Umbilical cord (tissue), 2 donors: Measurements from ENCODE around the gene CCDC60. TPM values are rescaled to one million over a fixed set of nuclear protein-coding genes. Genes with fewer than 3 reads are reported as not detected.

Experiments
- DNase-seq: peaks from one replicate; pipeline ENCODE4 v3.0.0-alpha.2; 2015; ENCODE audit warnings: low spot score
- total RNA-seq: library from RNA; depleted of rRNA; stranded (reverse); fragments of >200 nt; gene quantifications from one replicate; pipeline ENCODE4 v1.2.3, GENCODE V29; 2014; ENCODE audit warnings: low replicate concordance; ENCODE audit not compliant: insufficient read depth

The CCDC60 gene
- total RNA-seq, 1 donor from 2014 or later = 5.1 TPM

DNA sequence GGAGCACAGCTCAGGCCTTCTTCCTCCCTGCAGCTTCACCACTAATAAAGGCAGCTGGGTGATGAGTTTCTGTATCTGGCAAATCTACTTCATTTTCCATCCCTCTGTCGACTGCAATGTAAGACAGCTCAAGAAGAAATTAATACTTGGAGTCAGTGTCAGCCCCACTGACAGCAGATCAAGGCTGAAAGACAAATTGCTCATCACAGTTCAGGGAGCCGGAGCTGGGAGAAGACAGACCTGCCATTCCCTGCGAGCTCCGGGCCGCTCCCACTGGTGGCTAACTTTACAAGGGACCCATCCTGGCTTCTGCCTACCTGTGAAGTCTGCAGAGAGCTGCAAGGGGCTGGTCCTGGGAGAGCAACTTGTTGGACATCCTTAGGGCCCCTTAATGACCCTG lies 49.8 kb downstream of the CCDC60 start:
- no peak for DNase-seq

DNA sequence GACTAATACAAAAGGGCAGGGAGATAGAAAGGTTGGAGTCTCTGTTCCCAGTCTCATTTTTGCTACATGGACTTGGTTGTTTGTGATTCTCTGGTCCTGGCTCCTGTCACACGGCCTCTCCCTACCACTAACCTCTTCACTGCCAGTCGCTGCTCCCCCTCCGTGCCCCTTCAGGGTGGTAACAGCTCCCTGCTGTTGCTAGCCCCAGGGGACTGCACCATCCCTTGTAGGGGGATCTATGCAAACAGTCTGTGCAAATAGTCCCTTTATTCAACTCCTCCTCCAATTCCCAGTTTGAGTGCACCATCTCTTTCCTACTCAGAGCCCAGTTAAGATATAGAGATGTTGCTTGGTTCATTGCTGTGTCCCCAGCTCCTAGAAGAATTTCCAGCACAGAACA lies 51.1 kb downstream of the CCDC60 start:
- no peak for DNase-seq

DNA sequence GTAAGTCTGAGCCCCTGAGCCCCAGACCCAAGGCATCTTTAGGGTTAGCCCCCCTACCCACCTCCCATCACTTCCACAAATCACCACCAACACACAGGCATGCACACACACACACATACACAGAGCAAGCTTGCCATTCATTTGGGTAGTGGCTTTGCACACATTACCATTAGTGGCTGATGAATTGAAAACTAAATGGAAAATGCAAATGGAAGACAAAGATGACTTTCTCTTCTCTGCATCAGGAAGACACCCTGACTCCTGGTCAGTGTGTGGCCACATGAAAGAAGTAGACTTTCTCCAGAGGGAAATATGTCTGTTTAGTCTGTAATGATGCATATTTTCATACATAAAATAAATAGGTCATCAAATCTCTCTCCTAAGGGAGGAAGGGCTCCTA lies 55.2 kb downstream of the CCDC60 start:
- no peak for DNase-seq

DNA sequence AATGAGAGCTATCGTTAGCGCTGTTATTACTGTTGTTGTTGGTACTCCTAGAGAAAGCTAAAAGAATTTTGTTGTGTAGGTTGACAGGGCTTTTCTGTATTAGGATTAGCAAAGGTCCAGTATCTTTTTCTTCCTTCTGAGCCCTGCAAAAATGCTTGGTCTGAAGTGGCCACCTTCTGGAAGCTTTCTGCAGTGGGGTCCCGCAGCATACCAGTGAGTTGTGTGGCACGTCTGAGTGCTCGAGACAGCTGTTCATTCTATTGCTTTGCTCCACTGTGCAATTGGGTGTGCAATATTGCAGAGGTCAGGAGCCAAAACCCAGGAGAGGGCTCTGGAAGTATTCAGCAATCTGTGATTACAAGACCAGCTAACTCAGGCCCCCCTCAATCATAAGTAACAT lies 57.1 kb downstream of the CCDC60 start:
- DNase-seq = no peak

DNA sequence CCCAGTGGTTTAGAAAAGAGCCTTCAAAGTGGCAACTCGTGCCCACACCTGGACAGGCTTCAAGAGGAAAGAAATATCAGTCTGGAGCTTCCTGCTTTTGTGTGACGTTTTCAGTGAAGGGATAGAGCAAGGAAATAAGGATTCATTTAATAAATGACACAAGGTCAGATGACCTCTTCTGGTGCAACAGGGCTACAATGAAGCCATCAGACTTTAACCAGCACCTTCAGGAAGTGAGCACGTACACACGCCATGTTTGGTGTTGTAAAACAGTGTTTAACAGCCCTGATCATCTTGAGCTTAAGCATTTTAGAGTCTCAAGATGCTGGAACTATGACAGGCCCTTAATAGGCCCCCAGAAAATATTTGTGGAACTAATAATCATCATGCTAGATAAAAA lies 59.1 kb downstream of the CCDC60 start:
- no peak for DNase-seq

DNA sequence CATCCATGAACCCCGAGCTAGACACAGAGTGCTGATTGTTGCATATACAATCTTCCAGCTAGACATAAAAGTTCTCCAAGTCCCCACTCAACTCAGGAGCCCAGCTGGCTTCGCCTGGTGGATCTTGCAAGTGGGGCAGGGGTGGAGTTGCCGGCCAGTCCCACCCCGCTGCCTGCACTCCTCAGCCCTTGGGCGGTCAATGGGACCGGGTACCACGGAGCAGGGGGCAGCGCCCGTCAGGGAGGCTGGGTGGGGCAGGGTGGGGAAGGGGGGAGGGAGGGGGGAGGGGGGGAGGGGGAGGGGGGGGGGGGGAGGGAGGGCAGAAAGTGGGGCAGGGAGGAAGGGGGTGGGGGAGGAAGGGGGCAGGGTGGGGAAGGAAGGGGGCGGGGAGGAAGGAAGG lies 63.0 kb downstream of the CCDC60 start:
- no peak for DNase-seq

DNA sequence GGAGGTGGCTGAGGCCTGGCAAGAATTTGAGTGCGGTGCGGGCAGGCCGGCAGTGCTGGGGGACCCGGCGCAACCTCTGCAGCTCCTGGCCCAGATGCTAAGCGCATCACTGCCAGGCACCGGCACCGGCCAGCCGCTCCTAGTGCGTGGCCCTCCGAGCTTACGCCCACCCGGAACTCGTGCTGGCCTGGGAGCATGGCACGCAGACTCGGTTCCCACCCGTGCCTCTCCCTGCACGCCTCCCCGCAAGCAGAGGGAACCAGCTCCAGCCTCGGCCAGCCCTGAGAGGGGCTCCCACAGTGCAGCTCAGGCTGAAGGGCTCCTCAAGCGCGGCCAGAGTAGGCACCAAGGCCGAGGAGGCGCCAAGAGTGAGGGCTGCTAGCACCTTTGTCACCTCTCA lies 63.7 kb downstream of the CCDC60 start:
- no peak for DNase-seq

DNA sequence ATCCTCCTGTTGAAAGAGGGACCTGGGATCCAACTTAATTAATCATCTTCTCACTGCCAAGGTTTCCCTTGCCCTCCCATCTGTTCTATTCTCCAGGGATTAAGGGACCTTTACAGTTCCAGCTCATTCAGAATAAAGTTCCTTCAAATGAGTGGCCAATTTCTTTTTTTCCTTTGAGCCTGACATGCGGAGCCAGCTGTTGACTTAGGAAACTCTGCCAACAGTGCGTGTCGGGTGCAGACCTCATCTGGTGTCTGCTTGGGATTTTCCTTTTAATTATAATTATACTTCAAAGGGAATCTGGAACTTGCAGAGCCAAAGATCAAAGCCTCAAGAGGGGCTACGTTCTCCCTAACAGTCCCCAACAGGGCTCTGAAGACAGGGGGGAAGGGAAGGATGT lies 64.8 kb downstream of the CCDC60 start:
- DNase-seq = no peak

DNA sequence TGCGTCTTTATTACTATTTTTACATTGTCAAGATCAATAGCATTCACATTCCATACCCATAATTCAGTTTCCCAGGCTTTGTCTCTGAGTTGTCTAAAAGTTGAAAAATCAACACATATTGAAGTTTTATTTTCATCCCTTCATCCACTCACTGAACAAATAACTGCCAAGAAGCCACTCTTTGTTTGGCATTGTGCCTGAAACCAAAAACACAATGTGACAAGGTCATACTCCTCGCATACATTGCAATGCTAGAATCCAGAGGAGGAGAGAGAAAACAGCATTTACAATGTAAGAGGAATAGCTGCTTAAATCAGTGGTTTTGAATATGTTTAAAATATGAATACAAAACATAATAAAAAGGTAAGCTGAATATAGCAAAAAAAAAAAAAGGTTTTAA lies 71.8 kb downstream of the CCDC60 start:
- no peak for DNase-seq

DNA sequence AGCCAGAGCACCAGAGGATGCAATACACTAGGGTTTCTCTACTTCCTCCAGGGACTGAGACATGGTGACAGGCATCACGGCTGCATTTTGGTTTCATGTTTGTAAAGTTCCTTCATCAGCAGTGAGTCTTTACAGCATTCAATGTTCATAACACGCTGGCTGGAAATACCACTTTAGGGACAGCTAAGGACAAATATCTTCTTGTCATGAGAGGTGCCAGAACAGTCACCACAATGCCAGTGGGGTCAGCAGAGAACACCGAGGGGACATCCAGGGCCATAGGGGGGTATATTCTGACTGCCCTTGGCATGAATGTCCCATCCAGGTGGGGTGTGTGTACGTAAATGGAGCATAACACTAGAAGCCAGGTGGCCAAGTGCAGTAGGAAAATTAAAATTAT lies 72.3 kb downstream of the CCDC60 start:
- no peak for DNase-seq

DNA sequence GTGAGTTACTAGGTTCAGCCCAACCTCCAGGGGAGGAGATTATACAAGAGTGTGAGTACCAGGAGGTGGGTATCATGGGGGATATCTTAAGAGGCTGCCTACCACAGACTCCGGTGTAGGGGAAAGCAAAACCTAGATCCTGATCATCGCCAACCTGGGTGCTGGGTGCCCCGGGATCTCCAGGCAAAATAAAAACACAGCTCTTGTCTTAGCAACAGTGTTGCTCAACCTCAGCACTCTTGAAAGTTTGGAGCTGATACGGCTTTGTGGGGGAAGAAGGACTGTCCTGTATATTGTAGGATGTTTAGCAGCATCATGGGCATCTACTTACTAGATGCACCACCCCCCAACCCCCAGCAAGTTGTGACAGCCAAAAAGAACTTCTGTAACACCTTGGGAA lies 74.5 kb downstream of the CCDC60 start:
- DNase-seq = no peak

DNA sequence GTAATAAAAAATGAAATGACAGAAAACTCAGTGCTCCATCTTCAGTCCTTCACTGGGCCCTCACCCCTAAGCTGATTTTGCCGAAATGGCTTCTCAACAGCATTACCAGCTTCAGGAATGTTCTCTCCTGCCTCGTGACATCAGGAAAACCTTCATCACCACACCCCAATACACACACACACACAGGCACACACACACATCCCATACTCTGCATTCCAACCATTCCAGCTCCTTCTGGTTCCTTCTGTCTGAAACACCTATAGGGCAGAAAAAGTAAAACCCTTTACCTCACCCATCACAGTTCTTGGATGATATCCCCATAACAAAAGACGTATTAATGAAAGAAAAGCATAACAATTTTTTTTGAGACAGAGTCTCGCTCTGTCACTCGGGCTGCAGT lies 75.9 kb downstream of the CCDC60 start:
- no peak for DNase-seq

DNA sequence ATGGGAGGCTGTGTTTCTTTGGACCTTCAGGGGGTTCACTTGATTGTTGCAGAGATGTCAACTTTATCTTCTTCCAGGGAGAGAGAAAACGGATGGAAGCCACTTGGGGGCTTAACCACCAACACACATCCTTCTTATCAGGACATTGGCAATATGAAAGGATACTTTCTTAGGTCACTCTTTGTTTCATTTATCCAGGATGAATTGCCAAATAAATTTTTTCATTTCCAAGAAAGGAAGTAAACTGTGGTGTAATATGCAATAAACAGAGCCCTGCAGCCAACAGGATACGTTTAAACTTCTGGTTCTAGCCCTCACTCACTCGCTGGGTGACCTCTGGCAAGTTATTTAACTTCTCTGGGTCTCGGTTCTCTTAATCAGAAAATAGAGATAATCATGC lies 77.8 kb downstream of the CCDC60 start:
- no peak for DNase-seq

DNA sequence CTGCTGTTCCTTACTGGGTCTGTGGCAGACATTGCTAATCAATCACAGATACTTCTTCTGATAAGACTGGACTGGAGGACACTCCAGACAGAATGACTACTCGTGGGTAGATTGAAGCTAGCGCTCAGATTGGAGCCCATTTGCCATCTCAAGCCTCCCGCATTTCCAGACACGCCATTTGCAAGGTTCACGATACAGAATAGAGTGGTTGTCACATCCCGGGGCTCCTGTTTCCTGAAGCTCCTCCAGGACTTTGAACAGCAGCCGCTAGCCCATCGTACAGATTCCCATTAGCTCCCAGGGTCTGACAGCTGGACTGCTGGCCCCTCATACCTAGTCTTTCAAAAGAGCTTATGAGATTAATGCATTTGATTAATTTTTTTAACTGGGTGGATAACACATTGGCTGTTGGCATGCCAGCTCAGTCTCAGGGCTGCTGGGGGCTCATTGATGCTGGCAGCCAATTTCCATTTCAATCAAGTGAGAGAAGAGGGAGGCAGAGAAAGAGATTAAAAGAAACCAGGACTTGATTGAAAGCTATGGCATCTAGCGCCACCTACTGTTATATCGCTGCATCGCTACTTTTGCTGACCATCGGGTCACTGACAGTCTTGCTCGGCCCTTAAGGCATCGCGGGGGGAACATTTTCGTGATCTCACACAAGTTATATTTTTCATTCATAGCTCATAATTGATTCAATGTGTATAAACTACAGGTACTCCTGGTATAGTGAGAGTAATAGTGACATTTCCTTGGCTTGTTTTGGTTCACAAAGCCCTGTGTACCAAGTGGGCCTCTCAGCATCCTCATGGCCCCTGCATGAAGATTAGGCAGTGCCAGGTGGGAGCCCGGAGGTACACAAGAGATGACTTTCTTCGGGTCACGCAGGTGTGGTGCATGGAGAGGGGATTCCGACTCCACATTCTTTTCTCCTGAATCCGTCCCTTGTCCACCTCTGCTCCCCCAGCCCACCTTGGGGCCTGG lies 78.6 kb downstream of the CCDC60 start:
- DNase-seq = peak; percentile 46

DNA sequence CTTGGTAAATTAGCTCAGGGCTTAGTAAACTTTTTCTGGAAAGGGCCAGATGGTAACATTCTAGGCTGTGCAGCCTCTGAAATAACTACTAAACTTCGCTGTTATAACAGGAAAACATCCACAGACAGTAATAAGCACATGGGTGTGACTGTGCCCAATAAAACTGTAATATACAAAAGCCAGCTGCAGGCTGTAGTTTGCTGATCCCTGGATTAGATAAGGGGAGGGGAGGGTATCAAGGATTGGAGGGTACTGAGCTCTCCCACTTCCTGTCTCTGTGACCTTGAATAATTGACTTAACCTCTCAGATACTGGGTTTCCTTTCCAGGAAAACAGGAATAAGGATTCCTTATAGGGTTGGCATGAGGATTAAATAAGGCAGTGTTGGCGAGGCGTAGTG lies 81.2 kb downstream of the CCDC60 start:
- DNase-seq = peak; percentile 11

DNA sequence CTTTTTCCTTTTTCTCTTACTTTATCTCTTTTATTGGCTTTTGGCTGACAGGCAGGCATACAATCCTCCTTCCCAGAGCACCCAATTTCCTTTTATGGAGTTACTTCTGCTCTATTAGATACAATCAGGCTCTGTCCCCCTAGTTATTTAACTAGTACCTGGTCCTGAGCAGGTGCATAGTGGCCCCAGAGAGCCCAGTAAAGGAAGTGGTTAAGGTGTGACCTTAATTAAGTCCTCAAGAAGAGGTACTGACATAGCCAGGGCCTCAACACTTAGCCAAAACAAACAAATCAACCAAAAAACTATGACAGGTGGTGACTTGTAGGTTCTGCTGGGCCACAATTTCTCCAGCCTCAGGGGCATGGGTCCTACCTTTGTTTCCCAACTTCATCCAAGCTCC lies 82.9 kb downstream of the CCDC60 start:
- no peak for DNase-seq

DNA sequence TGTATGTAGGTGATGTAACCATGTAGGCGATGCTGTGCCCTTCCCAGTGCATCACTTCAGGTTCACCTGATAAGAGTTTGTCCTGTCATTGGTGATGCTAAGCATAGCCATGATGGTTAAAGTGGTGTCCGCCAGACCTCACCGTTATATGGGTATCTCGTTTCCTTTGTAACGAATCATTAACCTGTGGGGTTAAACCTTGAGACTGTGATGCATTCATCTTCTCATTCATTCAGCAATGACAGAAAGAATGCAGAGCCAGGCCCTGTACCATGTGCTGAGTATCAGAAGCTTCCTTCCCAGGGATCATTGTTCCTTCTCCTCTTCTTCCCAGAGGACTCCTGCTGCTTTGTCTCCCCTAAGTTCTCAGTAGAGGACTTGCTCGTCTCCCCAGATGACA lies 84.9 kb downstream of the CCDC60 start:
- DNase-seq = no peak

DNA sequence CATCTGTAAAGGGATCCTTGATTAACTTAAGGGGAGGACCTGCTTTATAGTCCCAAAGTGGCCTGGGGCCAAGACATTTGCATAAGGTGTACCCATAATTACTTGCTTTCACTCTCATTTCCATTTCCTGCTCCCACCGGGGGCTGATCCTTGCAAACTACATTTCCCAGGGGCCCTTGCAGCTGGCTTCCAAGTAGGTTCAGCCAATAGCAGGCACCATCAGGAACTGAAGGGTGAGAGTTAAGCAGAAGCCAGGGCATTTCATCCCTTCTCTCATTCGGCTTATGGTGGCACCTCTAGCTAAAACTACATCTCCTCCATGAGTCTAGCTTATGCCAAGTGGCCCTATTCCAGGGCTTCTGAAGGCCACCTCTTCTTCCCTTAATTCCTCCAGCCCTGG lies 88.8 kb downstream of the CCDC60 start:
- no peak for DNase-seq

DNA sequence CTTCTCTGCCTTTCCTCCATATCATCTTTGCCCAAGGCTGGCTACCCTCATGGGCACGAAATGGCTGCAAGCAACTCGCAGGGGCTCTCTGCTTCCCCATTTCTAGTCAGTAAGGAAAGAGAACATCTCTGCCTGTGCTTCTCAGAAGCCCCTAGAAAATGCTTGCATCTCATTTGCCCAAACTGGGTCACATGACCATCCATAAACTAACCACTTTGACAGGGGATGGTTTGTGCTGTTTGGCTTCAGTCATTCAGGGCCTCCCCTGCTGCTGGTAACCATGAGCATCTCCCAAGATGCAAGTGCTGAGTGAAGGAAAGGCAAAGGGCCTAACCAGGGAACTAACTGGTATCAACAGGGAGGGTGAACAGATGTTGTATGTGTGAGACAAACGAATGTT lies 91.1 kb downstream of the CCDC60 start:
- no peak for DNase-seq

DNA sequence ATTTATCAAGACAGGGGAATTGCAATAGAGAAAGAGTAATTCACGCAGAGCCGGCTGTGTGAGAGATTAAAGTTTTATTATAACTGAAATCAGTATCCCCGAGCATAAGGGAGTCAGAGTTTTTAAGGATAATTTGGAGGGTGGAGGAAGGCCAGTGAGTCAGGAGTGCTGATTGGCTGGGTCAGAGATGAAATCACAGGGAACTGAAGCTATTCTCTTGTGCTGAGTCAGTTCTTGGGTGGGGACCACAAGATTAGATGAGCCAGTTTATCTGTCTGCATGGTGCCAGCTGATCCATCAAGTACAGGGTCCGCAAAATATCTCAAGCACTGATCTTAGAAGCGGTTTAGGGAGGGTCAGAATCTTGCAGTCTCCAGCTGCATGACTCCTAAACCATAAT lies 96.6 kb downstream of the CCDC60 start:
- no peak for DNase-seq

DNA sequence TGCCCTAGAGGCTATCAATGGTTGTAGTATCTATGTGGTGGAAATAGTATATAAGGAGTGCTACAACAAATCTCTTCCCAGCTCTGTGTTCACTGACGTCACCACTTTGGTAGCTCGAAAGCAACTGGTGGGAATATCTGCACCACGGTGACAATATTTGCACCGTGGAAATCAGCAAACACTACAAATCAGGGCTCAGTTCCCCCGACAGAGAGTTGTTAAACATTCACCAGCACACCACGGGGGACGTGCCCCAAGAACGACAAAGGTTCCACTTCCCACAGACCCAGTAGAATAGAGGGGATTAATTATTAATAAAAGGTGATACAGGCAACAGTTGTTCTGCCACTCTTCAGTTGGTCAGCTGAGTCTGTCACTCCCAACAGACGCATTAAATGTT lies 98.4 kb downstream of the CCDC60 start:
- no peak for DNase-seq

DNA sequence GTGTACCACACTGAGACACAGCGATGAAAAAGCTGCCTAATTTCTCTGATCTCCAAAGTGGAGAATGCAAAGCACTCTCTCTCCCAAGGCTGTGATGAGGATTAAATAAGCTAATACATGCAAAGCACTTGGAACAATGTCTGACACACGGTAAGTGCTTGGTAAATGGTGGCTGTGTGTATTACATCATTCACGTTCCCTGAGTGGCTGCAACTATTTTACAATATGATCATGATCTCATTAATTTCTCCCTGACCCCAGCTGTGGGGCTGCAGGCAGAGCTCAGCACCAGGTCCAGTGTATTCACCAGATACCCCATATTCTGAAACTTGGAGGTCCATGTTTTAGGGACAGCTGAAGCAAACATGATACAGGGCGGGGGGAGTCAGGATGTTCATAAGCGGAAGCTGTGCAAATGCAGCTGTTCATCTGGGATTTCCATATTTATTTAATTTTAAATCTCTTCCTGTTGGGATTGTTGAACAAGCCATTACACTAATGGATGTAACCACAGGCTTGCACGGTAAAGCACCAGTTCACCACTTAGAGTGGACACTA lies 106.4 kb downstream of the CCDC60 start:
- no peak for DNase-seq

DNA sequence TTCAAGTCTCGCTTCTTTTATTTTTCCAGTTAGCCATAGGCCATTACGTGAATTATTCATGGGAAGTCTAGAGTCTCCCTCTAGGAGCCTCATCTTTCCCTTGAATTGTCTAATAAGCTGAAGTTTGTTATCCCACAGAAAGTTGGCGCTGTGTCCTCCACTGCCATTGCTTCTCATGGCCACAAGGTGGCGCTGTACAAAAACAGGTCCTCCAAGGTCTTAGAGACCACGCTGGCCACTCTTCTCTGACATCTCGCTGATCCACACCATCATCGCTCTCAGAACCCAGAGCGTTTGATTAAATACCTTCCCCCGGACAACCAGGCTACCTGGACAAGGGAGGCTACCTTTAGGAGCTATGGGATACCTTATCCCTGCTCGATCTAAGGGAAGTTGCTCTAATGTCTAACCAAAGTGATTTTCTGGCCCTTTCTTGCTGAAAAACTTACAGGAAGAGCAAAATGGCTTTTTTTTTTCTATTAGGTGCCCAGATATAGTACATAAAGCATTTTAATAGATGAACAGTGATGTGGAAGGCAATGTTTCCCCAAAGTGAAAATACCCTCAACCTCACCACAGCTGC lies 110.0 kb downstream of the CCDC60 start:
- DNase-seq = peak; percentile 3
